ENCODE results near the gene RGMB. TPM values are rescaled to one million over a fixed set of nuclear protein-coding genes. Genes with fewer than 3 reads are reported as not detected.
A peak's percentile ranks its signal among the peaks of the same experiment; 100 is the strongest.
"Not testable (repeated sequence)": the region's sequence is repeated elsewhere in the genome, so short reads cannot be mapped to it uniquely, and the experiment has no call there.

Gene RGMB
- 10 to 100 TPM in 2 of 4 donors, 1 to 10 TPM in 2; 3.2 to 60.0 (median 29.7) TPM for polyA plus RNA-seq
- long read RNA-seq, donor 1, full-length matches to known transcripts: 23 of 47 reads
- long read RNA-seq, donor 1, partial matches to known transcripts: 24 of 47 reads
- long read RNA-seq, donor 1, other reads (novel, unspliced or antisense): 0 of 47 reads
- long read RNA-seq, donor 2, full-length matches to known transcripts: 3 of 3 reads
- long read RNA-seq, donor 2, partial matches to known transcripts: 0 of 3 reads
- long read RNA-seq, donor 2, other reads (novel, unspliced or antisense): 0 of 3 reads
- long read RNA-seq, donor 3, full-length matches to known transcripts: 6 of 15 reads
- long read RNA-seq, donor 3, partial matches to known transcripts: 9 of 15 reads
- long read RNA-seq, donor 3, other reads (novel, unspliced or antisense): 0 of 15 reads
- long read RNA-seq, donor 4: 0 reads
- long read RNA-seq, donor 5, partial matches to known transcripts: 0 of 1 reads
- long read RNA-seq, donor 5, other reads (novel, unspliced or antisense): 0 of 1 reads
- long read RNA-seq, donor 6, full-length matches to known transcripts: 11 of 11 reads
- long read RNA-seq, donor 6, partial matches to known transcripts: 0 of 11 reads
- long read RNA-seq, donor 6, other reads (novel, unspliced or antisense): 0 of 11 reads
- long read RNA-seq, donor 7, partial matches to known transcripts: 0 of 4 reads
- long read RNA-seq, donor 7, other reads (novel, unspliced or antisense): 0 of 4 reads
- long read RNA-seq, donor 8, partial matches to known transcripts: 0 of 3 reads
- long read RNA-seq, donor 8, other reads (novel, unspliced or antisense): 0 of 3 reads
- long read RNA-seq, donor 9, full-length matches to known transcripts: 2 of 2 reads
- long read RNA-seq, donor 9, partial matches to known transcripts: 0 of 2 reads
- long read RNA-seq, donor 9, other reads (novel, unspliced or antisense): 0 of 2 reads
- long read RNA-seq, donor 10, full-length matches to known transcripts: 17 of 22 reads
- long read RNA-seq, donor 10, partial matches to known transcripts: 5 of 22 reads
- long read RNA-seq, donor 10, other reads (novel, unspliced or antisense): 0 of 22 reads

GRCh38 chr5:98773464-98774191 lies at the start of gene RGMB:
Gene RGMB (plus strand): TSS chr5:98773663. CDS start chr5:98774071, 408 bp downstream.
- WGBS, 3 donors: 0 to 1% (median 0%) methylated on average over 34 to 84 of the region's 84 CpGs
- FAIRE-seq: no peak
- H3K4me1 ChIP-seq (ENCODE audit: control insufficient read depth in 3 of 3, insufficient read depth in 2 of 3, low read depth in 1 of 3, low read length in 2 of 3): peaks cover 0 to 5% (median 4%) of the 10 kb centered on the region in 3 donors

GRCh38 chr5:98726258-98726657 lies 47.2 kb upstream of the RGMB start:
- H3K27ac ChIP-seq (ENCODE audit: low read depth in 1 of 3, low read length in 2 of 3): no peak overlapping the region
- no peaks in the 10 kb centered on the region for H3K4me1 ChIP-seq (ENCODE audit: control insufficient read depth in 3 of 3, insufficient read depth in 2 of 3, low read depth in 1 of 3, low read length in 2 of 3)
- H3K36me3 ChIP-seq (ENCODE audit: control insufficient read depth in 3 of 3, insufficient read depth in 2 of 3, low read depth in 1 of 3, low read length in 3 of 3): no peaks in the 10 kb centered on the region
- FAIRE-seq: no peak
- H3K4me3 ChIP-seq (ENCODE audit: low read depth in 1 of 3, low read length in 3 of 3): no peak overlapping the region
- 67 to 69% (median 68%) methylated on average over 2 of the region's 2 CpGs for WGBS, 3 donors
- H3K9me3 ChIP-seq (ENCODE audit: control insufficient read depth in 2 of 2, insufficient read depth in 1 of 2, low read depth in 1 of 2, low read length in 1 of 2): no peaks in the 10 kb centered on the region
- no peak for DNase-seq
- no peaks in the 10 kb centered on the region for H3K27me3 ChIP-seq (ENCODE audit: control insufficient read depth in 3 of 3, insufficient read depth in 3 of 3, low read length in 3 of 3)

More at GRCh38 chr5:98773464-98774191, at the start of gene RGMB:
- H3K27ac ChIP-seq (ENCODE audit: low read depth in 1 of 3, low read length in 2 of 3): peak within 1 kb of the TSS; percentile 81 to 98 (median 96)
- peaks cover 0 to 8% (median 0%) of the 10 kb centered on the region in 3 donors for H3K36me3 ChIP-seq (ENCODE audit: control insufficient read depth in 3 of 3, insufficient read depth in 2 of 3, low read depth in 1 of 3, low read length in 3 of 3)
- H3K4me3 ChIP-seq (ENCODE audit: low read depth in 1 of 3, low read length in 3 of 3): peak within 1 kb of the TSS; percentile 79 to 99 (median 95)
- no peaks in the 10 kb centered on the region for H3K27me3 ChIP-seq (ENCODE audit: control insufficient read depth in 3 of 3, insufficient read depth in 3 of 3, low read length in 3 of 3)
- peak; percentile 98 to 99 for DNase-seq
- no peaks in the 10 kb centered on the region for H3K9me3 ChIP-seq (ENCODE audit: control insufficient read depth in 2 of 2, insufficient read depth in 1 of 2, low read depth in 1 of 2, low read length in 1 of 2)

- no peak for FAIRE-seq
- 72 to 97% (median 79%) methylated on average over 5 of the region's 5 CpGs for WGBS, 3 donors
Observed at GRCh38 chr5:98727686-98728085, 45.8 kb upstream of the RGMB start.

DNA sequence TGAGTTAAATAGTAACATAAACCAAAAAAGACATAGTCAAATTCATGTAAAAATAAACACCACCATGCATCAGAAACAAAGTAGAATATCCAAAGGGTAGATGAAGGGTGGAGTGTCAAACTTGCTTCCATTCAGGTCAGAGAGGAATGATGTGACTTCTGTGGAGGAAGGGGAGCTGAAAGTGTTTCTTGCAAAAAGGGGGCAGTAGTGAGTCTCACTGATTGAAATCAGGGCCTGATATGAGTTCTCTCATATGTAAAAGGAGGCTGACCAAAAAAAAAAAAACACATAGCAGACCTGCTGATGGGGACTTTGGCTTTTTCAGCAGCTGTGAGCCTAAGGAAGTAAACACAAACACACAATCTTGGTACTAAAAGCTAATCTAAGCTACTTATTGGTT lies 38.8 kb upstream of the RGMB start:
- DNase-seq (no peak), FAIRE-seq (no peak)
- no peak overlapping the region for H3K4me3 ChIP-seq (ENCODE audit: low read depth in 1 of 3, low read length in 3 of 3)
- peaks cover 0 to 8% of the 10 kb centered on the region in 2 donors for H3K9me3 ChIP-seq (ENCODE audit: control insufficient read depth in 2 of 2, insufficient read depth in 1 of 2, low read depth in 1 of 2, low read length in 1 of 2)
- H3K4me1 ChIP-seq (ENCODE audit: control insufficient read depth in 3 of 3, insufficient read depth in 2 of 3, low read depth in 1 of 3, low read length in 2 of 3): no peaks in the 10 kb centered on the region
- H3K27ac ChIP-seq (ENCODE audit: low read depth in 1 of 3, low read length in 2 of 3): no peak overlapping the region
- H3K27me3 ChIP-seq (ENCODE audit: control insufficient read depth in 3 of 3, insufficient read depth in 3 of 3, low read length in 3 of 3): no peaks in the 10 kb centered on the region
- H3K36me3 ChIP-seq (ENCODE audit: control insufficient read depth in 3 of 3, insufficient read depth in 2 of 3, low read depth in 1 of 3, low read length in 3 of 3): no peaks in the 10 kb centered on the region

More at GRCh38 chr5:98727686-98728085, 45.8 kb upstream of the RGMB start:
- Histone ChIP-seq H3K36me3 (ENCODE audit: control insufficient read depth in 3 of 3, insufficient read depth in 2 of 3, low read depth in 1 of 3, low read length in 3 of 3) (no peaks in the 10 kb centered on the region), H3K27ac (ENCODE audit: low read depth in 1 of 3, low read length in 2 of 3) (no peak overlapping the region), H3K4me1 (ENCODE audit: control insufficient read depth in 3 of 3, insufficient read depth in 2 of 3, low read depth in 1 of 3, low read length in 2 of 3) (no peaks in the 10 kb centered on the region), H3K9me3 (ENCODE audit: control insufficient read depth in 2 of 2, insufficient read depth in 1 of 2, low read depth in 1 of 2, low read length in 1 of 2) (no peaks in the 10 kb centered on the region), H3K27me3 (ENCODE audit: control insufficient read depth in 3 of 3, insufficient read depth in 3 of 3, low read length in 3 of 3) (no peaks in the 10 kb centered on the region), H3K4me3 (ENCODE audit: low read depth in 1 of 3, low read length in 3 of 3) (no peak overlapping the region)
- no peak for DNase-seq

DNA sequence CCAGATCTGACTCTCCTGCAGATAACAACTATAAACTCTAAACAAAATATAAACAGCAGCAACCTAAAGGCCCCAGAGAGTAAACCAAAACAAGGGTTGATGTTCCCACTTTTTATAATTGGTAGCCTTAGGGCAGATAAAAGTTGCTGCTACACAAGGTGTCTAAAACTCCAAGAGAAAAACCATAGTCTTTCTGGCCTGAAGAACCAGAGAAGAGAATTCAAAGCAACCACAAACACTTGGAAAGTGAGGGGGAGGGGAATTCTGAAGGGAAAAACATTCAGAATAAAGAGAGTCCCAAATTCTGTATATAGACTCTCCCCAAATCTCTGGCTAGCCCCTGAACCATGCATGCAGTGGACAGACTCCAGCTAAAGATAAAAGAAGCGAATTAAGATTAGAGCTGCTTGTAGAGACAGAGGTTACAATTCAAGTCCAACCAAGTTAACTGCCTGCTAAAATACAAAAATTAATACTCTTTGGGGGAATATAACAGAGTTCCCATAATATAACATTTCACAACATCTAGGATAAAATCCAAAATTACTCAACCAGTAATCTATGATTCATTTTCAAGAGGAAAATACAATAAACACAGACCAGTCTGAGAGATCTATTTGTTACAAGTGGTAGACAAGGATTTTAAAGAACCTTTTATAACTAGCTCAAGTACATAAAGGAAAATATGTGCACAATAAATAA lies 37.5 kb upstream of the RGMB start:
- peak; percentile 41 for FAIRE-seq
- 74 to 93% (median 81%) methylated on average over 1 of the region's 1 CpG for WGBS, 3 donors

GRCh38 chr5:98736753-98737152 lies 36.7 kb upstream of the RGMB start:
- no peak for DNase-seq
- Histone ChIP-seq H3K36me3 (ENCODE audit: control insufficient read depth in 3 of 3, insufficient read depth in 2 of 3, low read depth in 1 of 3, low read length in 3 of 3) (no peaks in the 10 kb centered on the region), H3K9me3 (ENCODE audit: control insufficient read depth in 2 of 2, insufficient read depth in 1 of 2, low read depth in 1 of 2, low read length in 1 of 2) (peaks cover 0 to 8% of the 10 kb centered on the region in 2 donors), H3K4me1 (ENCODE audit: control insufficient read depth in 3 of 3, insufficient read depth in 2 of 3, low read depth in 1 of 3, low read length in 2 of 3) (no peaks in the 10 kb centered on the region), H3K4me3 (ENCODE audit: low read depth in 1 of 3, low read length in 3 of 3) (no peak overlapping the region), H3K27ac (ENCODE audit: low read depth in 1 of 3, low read length in 2 of 3) (no peak overlapping the region), H3K27me3 (ENCODE audit: control insufficient read depth in 3 of 3, insufficient read depth in 3 of 3, low read length in 3 of 3) (no peaks in the 10 kb centered on the region)
- no peak for FAIRE-seq

More for the DNA sequence above, 37.5 kb upstream of the RGMB start:
- H3K36me3 ChIP-seq (ENCODE audit: control insufficient read depth in 3 of 3, insufficient read depth in 2 of 3, low read depth in 1 of 3, low read length in 3 of 3): no peaks in the 10 kb centered on the region
- DNase-seq: no peak
- no peak overlapping the region for H3K27ac ChIP-seq (ENCODE audit: low read depth in 1 of 3, low read length in 2 of 3)
- peaks cover 0 to 8% of the 10 kb centered on the region in 2 donors for H3K9me3 ChIP-seq (ENCODE audit: control insufficient read depth in 2 of 2, insufficient read depth in 1 of 2, low read depth in 1 of 2, low read length in 1 of 2)
- H3K4me1 ChIP-seq (ENCODE audit: control insufficient read depth in 3 of 3, insufficient read depth in 2 of 3, low read depth in 1 of 3, low read length in 2 of 3): no peaks in the 10 kb centered on the region
- H3K4me3 ChIP-seq (ENCODE audit: low read depth in 1 of 3, low read length in 3 of 3): no peak overlapping the region
- H3K27me3 ChIP-seq (ENCODE audit: control insufficient read depth in 3 of 3, insufficient read depth in 3 of 3, low read length in 3 of 3): no peaks in the 10 kb centered on the region

DNA sequence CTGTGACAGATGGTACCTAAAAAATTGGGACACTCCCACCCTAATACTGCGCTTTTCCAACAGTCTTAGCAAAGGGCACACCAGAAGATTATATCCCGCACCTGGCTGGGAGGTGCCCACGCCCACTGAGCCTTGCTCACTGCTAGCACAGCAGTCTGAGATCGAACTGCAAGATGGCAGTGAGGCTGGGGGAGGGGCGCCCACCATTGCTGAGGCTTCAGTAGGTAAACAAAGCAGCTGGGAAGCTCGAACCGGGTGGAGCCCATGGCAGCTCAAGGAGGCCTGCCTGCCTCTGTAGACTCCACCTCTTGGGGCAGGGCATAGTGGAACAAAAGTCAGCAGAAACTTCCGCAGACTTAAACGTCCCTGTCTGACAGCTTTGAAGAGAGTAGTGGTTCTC lies 36.0 kb upstream of the RGMB start:
- H3K36me3 ChIP-seq (ENCODE audit: control insufficient read depth in 3 of 3, insufficient read depth in 2 of 3, low read depth in 1 of 3, low read length in 3 of 3); H3K4me1 ChIP-seq (ENCODE audit: control insufficient read depth in 3 of 3, insufficient read depth in 2 of 3, low read depth in 1 of 3, low read length in 2 of 3); H3K4me3 ChIP-seq (ENCODE audit: low read depth in 1 of 3, low read length in 3 of 3); H3K27me3 ChIP-seq (ENCODE audit: control insufficient read depth in 3 of 3, insufficient read depth in 3 of 3, low read length in 3 of 3); H3K27ac ChIP-seq (ENCODE audit: low read depth in 1 of 3, low read length in 2 of 3); DNase-seq; FAIRE-seq; H3K9me3 ChIP-seq (ENCODE audit: control insufficient read depth in 2 of 2, insufficient read depth in 1 of 2, low read depth in 1 of 2, low read length in 1 of 2): not testable (repeated sequence)
- WGBS, 3 donors: 89 to 90% (median 89%) methylated on average over 9 of the region's 9 CpGs

Measured in small intestine (tissue), 16 donors.